ENCODE results near the gene MAP3K14. TPM values are rescaled to one million over a fixed set of nuclear protein-coding genes. Genes with fewer than 3 reads are reported as not detected.

Gene MAP3K14
- total and polyA plus RNA-seq, 2 of the 4 experiments (the other 2 are of a cell fraction): 4.1 to 21.7 TPM

DNA sequence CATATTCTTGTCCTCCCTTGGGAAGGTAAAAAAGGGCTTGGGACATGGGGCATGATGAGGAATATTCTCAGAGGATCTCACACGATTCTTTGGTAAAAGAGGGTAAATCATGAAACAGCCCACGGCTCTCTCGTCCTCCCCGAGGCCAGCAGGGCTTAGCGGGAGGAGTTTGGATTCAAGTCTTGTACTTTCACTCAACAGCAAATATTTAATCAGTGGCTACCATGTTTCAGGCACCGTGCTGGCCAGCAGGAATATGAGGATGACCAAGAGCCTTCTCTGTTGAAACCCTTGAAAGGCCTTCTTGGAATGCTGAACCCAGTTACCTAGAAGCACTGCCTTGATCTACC, 8.8 kb downstream of the MAP3K14 start:
- H3K23ac ChIP-seq (ENCODE audit: low read depth, low read length): 0 out of 2 replicates have a peak overlapping the region, but pooled peaks have one; percentile 60
- peak overlapping the region; percentile 86; the same call in 2 of the 3 replicates for H2BK15ac ChIP-seq (ENCODE audit: low read depth, low read length)
- DNase-seq (no peak), ATAC-seq (ENCODE audit: low read depth) (no peak)
- H3K27ac ChIP-seq (ENCODE audit: insufficient read depth, low read length): peak overlapping the region; percentile 85
- no peak for TF ChIP-seq POLR2A (IDR thresholded peaks at IDR 0.05; ENCODE audit: low read depth, low read length)
- no peak for TF ChIP-seq RCOR1 (IDR thresholded peaks at IDR 0.05; ENCODE audit: insufficient replicate concordance, low read length)
- no peak for TF ChIP-seq MXI1 (IDR thresholded peaks at IDR 0.05; ENCODE audit: borderline replicate concordance, low read depth, low read length)
- TF ChIP-seq NFE2L2 (IDR thresholded peaks at IDR 0.05; ENCODE audit: low read depth, low read length): no peak
- TF ChIP-seq RAD21 (IDR thresholded peaks at IDR 0.05; ENCODE audit: low read length): no peak
- TF ChIP-seq MAZ (IDR thresholded peaks at IDR 0.05; ENCODE audit: borderline replicate concordance, low read depth, low read length): no peak
- TF ChIP-seq, protein P1, sequence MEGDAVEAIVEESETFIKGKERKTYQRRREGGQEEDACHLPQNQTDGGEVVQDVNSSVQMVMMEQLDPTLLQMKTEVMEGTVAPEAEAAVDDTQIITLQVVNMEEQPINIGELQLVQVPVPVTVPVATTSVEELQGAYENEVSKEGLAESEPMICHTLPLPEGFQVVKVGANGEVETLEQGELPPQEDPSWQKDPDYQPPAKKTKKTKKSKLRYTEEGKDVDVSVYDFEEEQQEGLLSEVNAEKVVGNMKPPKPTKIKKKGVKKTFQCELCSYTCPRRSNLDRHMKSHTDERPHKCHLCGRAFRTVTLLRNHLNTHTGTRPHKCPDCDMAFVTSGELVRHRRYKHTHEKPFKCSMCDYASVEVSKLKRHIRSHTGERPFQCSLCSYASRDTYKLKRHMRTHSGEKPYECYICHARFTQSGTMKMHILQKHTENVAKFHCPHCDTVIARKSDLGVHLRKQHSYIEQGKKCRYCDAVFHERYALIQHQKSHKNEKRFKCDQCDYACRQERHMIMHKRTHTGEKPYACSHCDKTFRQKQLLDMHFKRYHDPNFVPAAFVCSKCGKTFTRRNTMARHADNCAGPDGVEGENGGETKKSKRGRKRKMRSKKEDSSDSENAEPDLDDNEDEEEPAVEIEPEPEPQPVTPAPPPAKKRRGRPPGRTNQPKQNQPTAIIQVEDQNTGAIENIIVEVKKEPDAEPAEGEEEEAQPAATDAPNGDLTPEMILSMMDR (conservative IDR thresholded peaks at IDR 0.05; ENCODE audit: low read depth, low read length): no peak
- no peak for TF ChIP-seq SMC3 (IDR thresholded peaks at IDR 0.05; ENCODE audit: low read depth, low read length)
- no peak for TF ChIP-seq FOS (IDR thresholded peaks at IDR 0.05; ENCODE audit: low read depth, low read length)
- TF ChIP-seq, protein P2, sequence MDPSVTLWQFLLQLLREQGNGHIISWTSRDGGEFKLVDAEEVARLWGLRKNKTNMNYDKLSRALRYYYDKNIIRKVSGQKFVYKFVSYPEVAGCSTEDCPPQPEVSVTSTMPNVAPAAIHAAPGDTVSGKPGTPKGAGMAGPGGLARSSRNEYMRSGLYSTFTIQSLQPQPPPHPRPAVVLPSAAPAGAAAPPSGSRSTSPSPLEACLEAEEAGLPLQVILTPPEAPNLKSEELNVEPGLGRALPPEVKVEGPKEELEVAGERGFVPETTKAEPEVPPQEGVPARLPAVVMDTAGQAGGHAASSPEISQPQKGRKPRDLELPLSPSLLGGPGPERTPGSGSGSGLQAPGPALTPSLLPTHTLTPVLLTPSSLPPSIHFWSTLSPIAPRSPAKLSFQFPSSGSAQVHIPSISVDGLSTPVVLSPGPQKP (IDR thresholded peaks at IDR 0.05; ENCODE audit: borderline replicate concordance, low read depth, low read length): no peak
- TF ChIP-seq, protein P3, sequence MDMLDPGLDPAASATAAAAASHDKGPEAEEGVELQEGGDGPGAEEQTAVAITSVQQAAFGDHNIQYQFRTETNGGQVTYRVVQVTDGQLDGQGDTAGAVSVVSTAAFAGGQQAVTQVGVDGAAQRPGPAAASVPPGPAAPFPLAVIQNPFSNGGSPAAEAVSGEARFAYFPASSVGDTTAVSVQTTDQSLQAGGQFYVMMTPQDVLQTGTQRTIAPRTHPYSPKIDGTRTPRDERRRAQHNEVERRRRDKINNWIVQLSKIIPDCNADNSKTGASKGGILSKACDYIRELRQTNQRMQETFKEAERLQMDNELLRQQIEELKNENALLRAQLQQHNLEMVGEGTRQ (IDR thresholded peaks at IDR 0.05; ENCODE audit: low read depth, low read length): no peak
- no peak for TF ChIP-seq MAFK (IDR thresholded peaks at IDR 0.05; ENCODE audit: low read depth, low read length)
- TF ChIP-seq RFX5 (IDR thresholded peaks at IDR 0.05; ENCODE audit: low read depth, low read length): no peak
- TF ChIP-seq CEBPB (IDR thresholded peaks at IDR 0.05; ENCODE audit: low read depth, low read length): no peak
- TF ChIP-seq BHLHE40 (IDR thresholded peaks at IDR 0.05; ENCODE audit: low read depth, low read length): no peak
- no peak for TF ChIP-seq CHD1 (IDR thresholded peaks at IDR 0.05; ENCODE audit: low read depth, low read length)
- peak overlapping the region; percentile 86 for H2AK5ac ChIP-seq (ENCODE audit: low read depth, low read length)
- CTCF ChIA-PET: no interaction called here
- H2BK120ac ChIP-seq (ENCODE audit: low read depth, low read length): peak overlapping the region; percentile 59
- H4K5ac ChIP-seq (ENCODE audit: low read depth, low read length): peak overlapping the region; percentile 89
- peak overlapping the region; percentile 49 for H3K14ac ChIP-seq (replicated peaks; ENCODE audit: low read depth, low read length)
- peaks cover 8% of the 10 kb centered on the region for H3K36me3 ChIP-seq (ENCODE audit: control insufficient read depth, insufficient read depth, low read length)
- dilution Hi-C loops (cut with HindIII; ENCODE audit: low sequenced_read_pairs, unreplicated experiment) (no loop called here), intact Hi-C loops (cut with micrococcal nuclease) (no loop called here), in situ Hi-C loops (cut with MboI; ENCODE audit: low sequenced_read_pairs) (no loop called here)
- no peak overlapping the region for H3K4me3 ChIP-seq (ENCODE audit: insufficient read depth, low read depth, low read length)
- peak overlapping the region in 1 of 2 experiments; percentile 75; a peak in 1 of 4 replicates for H4K8ac ChIP-seq (ENCODE audit: low read depth in 2 of 2, low read length in 2 of 2)
- no peak overlapping the region for H3K56ac ChIP-seq (ENCODE audit: extremely low read depth, insufficient read depth, low read length)
- peak overlapping the region; percentile 71 for H3K18ac ChIP-seq (ENCODE audit: low read depth, low read length)
- peaks cover 43% of the 10 kb centered on the region for H3K4me1 ChIP-seq (ENCODE audit: control insufficient read depth, insufficient read depth, low read length)
- no peak overlapping the region for H2AFZ ChIP-seq (replicated peaks; ENCODE audit: low read length, poor library complexity)
- 20% methylated on average over 1 of the region's 6 CpGs; no CpG with 5 or more reads in 1 of the 2 experiments for WGBS, 2 experiments (ENCODE audit: extremely low coverage in 2 of 2, insufficient read length in 1 of 2)
- no peaks in the 10 kb centered on the region for H3K9me3 ChIP-seq (ENCODE audit: control insufficient read depth, insufficient read depth, low read length)
- H3K27me3 ChIP-seq (ENCODE audit: control insufficient read depth, insufficient read depth, low read length): no peaks in the 10 kb centered on the region
- H4K91ac ChIP-seq (ENCODE audit: insufficient read depth, low read depth, low read length): 0 out of 2 replicates have a peak overlapping the region, but pooled peaks have one; percentile 47
- no peak overlapping the region; the same call in 1 of the 2 replicates for H3K4me2 ChIP-seq (ENCODE audit: low read depth, low read length)
- H3K79me1 ChIP-seq (ENCODE audit: low read depth in 1 of 2, low read length in 2 of 2): peaks cover 43 to 88% of the 10 kb centered on the region in 2 experiments
- peak overlapping the region; percentile 85 for H2BK5ac ChIP-seq (ENCODE audit: low read depth, low read length, poor library complexity, severe bottlenecking)
- POLR2A ChIA-PET (ENCODE audit: unreplicated experiment): interaction anchor here (0.8 kb wide), 1 partner anchor 9 kb away, joined by 3 read pairs; the partner anchor contains the start of gene MAP3K14
- H3K9ac ChIP-seq (ENCODE audit: low read depth, low read length): no peak overlapping the region
- BruUV-seq (replicated peaks): no TSS peak
- H2AK9ac ChIP-seq (replicated peaks; ENCODE audit: low read depth, low read length, poor library complexity): no peak overlapping the region
- H2BK20ac ChIP-seq (ENCODE audit: low read depth, low read length): peak overlapping the region; percentile 59
- peaks cover 66% of the 10 kb centered on the region for H4K20me1 ChIP-seq (ENCODE audit: insufficient read depth, low read length)
- H3K9me1 ChIP-seq (ENCODE audit: insufficient read depth, low read length): peaks cover 44% of the 10 kb centered on the region
- peak overlapping the region; percentile 84 for H3K4ac ChIP-seq (ENCODE audit: low read depth, low read length)
